Fibroblast of lung (primary cell): ENCODE data around the gene FCMR. TPM values are rescaled to one million over a fixed set of nuclear protein-coding genes. Genes with fewer than 3 reads are reported as not detected.

Source experiments
- polyA plus RNA-seq, 2 donors: library from polyadenylated mRNA; depleted of rRNA in 1 of 2; stranded (reverse) in 1 of 2; unstranded in 1 of 2; fragments of >200 nt; gene quantifications; 2 replicates each; pipeline ENCODE4 v1.2.1, GENCODE V29; 2011 to 2012; ENCODE audit warnings: missing spikeins in 1 of 2
- total RNA-seq: library from RNA; depleted of rRNA; stranded (reverse); fragments of >200 nt; gene quantifications from 2 replicates; pipeline ENCODE4 v1.2.1, GENCODE V29; 2014

FCMR gene
- total and polyA plus RNA-seq, 2 donors (not counting 1 experiment from before 2014, with no cell fraction given), result 0.33 to 4.3 TPM

Other genes starting within 250 kb of the FCMR start
- gene MAPKAPK2, start 237.0 kb downstream of the FCMR start, total RNA-seq, result 31.3 and 51.9 TPM in 2 replicates
- gene MAPKAPK2, start 237.0 kb downstream of the FCMR start, polyA plus RNA-seq, result 74.4 and 85.7 TPM in 2 replicates
- not detected in 2 replicates for gene IL19, start 151.2 kb downstream of the FCMR start, total RNA-seq
- gene IL19, start 151.2 kb downstream of the FCMR start, polyA plus RNA-seq, result not detected in 2 replicates
- not detected in 2 replicates for gene IL10, start 149.4 kb downstream of the FCMR start, total RNA-seq
- gene IL10, start 149.4 kb downstream of the FCMR start, polyA plus RNA-seq, result not detected in 2 replicates
- gene IL20, start 56.3 kb downstream of the FCMR start, total RNA-seq, result not detected in 2 replicates
- not detected in 2 replicates for gene IL20, start 56.3 kb downstream of the FCMR start, polyA plus RNA-seq
- 0.17 TPM in 1 of 2 replicates, not detected in the other for gene IL24, start 24.5 kb downstream of the FCMR start, total RNA-seq
- 0.54 TPM in 1 of 2 replicates, not detected in the other for gene IL24, start 24.5 kb downstream of the FCMR start, polyA plus RNA-seq
- gene PIGR, start 24.5 kb upstream of the FCMR start, total RNA-seq, result not detected in 2 replicates
- gene PIGR, start 24.5 kb upstream of the FCMR start, polyA plus RNA-seq, result not detected in 2 replicates
- not detected in 2 replicates for gene FCAMR, start 48.5 kb upstream of the FCMR start, total RNA-seq
- gene FCAMR, start 48.5 kb upstream of the FCMR start, polyA plus RNA-seq, result not detected in 2 replicates
- not detected in 2 replicates for gene C1orf116, start 110.8 kb upstream of the FCMR start, total RNA-seq
- gene C1orf116, start 110.8 kb upstream of the FCMR start, polyA plus RNA-seq, result 0.01 and 0.06 TPM in 2 replicates
- gene YOD1, start 129.3 kb upstream of the FCMR start, total RNA-seq, result 5.6 and 6.2 TPM in 2 replicates
- 2.5 and 3.0 TPM in 2 replicates for gene YOD1, start 129.3 kb upstream of the FCMR start, polyA plus RNA-seq
- 6.2 and 7.6 TPM in 2 replicates for gene PFKFB2, start 131.3 kb upstream of the FCMR start, total RNA-seq
- gene PFKFB2, start 131.3 kb upstream of the FCMR start, polyA plus RNA-seq, result 1.5 and 3.2 TPM in 2 replicates
- gene C4BPB, start 166.9 kb upstream of the FCMR start, total RNA-seq, result not detected in 2 replicates
- not detected in 2 replicates for gene C4BPB, start 166.9 kb upstream of the FCMR start, polyA plus RNA-seq
- gene C4BPA, start 182.3 kb upstream of the FCMR start, total RNA-seq, result not detected in 2 replicates
- gene C4BPA, start 182.3 kb upstream of the FCMR start, polyA plus RNA-seq, result not detected in 2 replicates